ENCODE data around the gene GBX2.

Gene GBX2

DNA sequence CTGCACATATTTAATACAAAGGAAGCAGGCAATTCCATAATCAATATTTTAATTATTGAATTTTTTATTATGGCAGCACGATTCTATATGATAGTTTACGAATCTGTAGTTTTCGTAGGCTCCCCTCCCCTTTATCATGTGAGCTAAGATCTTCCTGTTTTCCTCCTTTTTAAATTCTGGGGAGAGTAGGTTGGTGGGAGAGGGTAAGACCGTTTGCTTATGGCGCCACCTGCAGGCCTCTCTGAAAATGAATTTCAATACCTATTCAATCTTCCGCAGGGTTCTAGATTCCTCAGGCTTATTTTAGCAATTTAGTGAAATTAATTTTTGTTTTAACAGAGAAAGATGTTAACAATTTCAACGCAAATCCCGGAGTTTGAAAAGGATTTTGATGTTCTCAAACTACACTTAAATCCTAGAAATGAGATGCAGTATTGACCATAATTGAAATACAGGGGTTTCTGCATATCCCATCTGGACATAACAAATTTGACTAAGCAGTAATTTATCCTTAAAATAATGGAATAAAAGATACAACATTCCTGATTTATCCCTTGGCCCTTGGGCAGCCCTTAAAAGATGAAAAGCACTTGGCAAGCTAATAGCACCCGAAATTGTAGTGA, 12.8 kb upstream of the GBX2 start:
- no peak for DNase-seq (ENCODE audit: low read depth)

DNA sequence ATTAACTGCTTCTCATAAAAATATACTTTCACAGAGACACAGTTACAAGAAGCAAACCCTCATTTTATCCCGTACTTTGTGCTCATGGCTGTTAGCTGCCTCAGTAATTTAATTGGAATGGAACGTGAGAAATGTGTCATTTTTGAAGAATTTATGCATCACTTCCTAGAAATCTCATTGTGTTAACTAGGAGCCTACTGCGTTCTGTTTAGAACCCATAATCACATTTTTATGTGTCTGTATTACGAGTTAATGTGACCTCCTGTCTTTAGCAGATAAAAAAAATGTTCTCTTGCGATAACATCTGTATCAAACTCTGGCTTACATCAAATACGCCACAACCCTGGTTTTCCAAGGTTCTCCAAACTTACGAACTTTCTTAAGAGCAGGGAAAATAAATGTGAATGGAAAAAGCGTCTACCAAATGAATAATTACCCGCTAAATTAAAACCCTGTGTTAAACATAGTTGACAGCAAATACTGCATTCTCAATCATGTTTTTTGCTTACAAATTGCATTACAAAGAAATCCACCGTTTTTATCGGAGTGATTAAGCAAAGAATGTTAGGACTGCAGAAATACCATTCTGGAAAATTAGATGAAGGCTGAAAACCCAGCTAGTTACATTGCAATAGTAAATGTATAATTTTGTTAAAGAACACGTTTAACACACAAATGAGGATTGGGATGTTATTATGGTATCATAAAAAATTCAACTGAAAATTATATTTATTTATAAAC, 12.1 kb upstream of the GBX2 start:
- DNase-seq (ENCODE audit: low read depth): no peak

DNA sequence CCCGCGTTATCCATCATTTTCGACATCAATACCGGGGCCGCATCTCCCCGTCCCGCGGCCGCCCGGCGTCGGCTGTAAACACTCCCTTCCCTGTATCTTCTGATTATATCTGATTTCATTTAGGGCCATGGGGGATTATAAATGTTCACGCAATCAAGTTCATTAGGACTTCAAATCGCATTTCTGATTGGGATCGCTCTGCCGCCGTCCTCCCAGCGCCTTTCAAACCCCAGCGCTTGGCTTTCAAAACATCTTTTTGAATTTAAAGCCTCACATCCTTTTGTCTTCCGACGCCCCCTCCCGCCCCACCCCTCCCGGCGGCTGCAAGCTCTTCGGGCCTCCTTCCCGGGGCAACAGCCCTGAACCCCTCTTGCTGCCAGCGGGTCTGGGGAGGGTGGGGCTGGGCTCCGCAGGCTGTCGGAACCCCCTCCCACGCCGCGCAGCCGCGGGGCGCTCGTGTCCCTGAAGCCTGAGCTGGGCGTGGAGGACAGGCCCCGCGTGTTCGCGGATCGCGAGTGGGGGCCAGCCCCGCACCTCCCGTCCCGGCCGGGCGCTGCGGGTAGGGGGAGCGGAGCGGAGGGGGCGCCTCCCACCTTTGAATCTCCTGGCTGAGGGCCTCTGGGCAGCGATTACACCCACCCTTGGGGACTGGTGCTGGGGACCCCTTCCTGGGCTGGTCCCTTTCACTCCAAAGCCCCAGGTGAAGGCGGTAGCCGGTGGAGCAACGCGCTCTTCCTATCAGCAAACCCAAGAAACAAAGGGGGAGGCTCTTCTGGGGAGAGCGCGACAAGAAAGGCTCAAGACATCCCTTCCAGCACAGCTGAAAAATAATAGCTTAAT, 11.3 kb upstream of the GBX2 start:
- DNase-seq (ENCODE audit: low read depth): no peak

DNA sequence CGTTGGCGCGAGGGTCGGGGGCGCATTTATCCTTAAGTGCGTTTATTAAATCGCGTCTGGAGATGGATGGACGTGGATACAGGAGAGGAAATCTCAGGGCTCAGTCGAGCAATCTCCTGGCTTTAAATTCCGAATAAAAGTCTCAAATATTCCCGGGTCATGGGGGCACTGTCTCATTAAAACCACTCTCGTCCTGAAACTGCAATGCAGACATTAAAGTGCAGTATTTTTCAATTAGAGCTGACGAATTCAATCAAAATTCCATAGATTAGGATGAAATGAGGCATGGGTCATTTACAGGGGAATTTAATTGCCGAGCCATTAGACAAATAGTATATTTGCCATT, 10.7 kb upstream of the GBX2 start:
- DNase-seq (ENCODE audit: low read depth): no peak

DNA sequence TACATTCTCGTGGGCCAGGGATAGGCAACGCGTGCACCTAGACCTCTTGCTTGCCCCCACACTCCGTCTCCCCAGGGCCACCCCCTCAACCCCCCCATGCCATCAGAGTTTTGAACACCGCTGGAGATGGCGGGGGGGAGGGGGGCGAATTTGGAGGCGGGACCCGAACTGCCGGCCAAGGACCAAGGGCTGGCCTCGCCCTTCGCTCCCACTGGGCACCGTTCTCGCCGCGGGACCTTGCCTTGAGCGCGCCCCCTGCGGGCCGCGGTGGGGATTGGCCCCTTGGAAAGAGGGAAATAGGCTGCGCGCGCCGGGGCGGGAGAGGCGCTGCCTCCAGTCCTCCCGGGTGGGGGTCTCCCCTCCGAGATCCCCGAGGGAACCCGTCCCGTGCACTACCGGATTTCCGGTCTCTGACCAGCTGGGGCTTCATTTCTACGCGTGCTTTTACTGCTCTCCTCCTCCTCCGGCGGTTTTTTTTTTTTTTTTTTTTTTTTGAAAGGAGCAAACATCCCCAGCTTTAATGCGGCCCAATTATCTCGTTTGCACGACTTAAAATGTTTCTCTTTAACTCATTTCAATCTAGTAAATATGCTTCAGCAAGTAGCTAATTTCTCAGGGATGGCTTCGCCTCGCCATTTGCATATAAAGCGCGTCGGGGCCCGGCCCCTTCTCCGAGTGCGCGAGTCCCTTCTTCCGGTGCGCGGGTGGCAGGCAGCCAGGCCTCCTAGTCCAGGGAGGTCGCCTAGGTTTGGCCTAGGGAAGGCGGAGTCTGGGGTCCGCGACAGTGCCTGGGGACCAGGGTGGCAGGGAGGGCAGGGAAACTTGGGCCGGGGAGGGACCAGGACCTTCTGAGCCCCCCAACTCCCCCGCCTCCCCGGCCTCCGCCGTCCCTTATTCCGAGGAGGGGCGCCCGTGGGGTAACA, 10.0 kb upstream of the GBX2 start:
- no peak for DNase-seq (ENCODE audit: low read depth)

DNA sequence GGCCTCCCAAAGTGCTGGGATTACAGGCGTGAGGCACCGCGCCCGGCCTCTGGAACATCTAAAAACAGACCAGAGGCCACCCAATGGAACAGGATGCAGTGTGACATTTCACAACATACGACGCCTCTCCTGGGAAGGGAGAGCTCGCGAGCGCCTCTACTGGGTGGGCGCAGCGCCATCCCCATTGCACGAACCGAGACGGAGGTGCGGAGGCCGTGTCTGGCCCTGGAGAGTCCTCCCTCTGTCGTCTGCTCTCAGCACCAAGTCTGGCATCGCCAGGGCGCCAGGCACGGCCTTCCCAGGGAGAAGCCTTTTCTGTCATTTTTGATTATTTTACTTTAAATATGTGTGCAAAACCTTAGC, 9.4 kb upstream of the GBX2 start:
- no peak for DNase-seq (ENCODE audit: low read depth)

DNA sequence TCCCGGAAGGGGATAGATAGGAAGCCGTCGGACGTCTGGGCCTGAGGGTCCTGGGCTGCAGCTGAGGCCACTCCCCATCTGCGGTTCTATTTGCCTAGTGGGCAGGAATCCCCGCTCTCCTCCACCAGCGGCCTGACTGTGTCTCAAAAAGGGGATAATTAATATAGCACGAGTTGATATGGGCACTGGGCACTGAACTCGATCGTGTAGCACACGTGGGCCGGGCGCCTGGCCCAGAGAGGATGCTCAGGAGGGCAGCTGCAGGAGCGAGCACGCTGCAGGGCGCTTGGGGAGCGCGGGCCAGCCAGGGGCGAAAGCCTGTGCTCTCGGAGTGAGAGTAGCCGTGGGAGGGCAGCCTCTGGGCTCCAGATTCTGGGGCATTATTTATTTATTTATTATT, 8.8 kb upstream of the GBX2 start:
- DNase-seq (ENCODE audit: low read depth): no peak

DNA sequence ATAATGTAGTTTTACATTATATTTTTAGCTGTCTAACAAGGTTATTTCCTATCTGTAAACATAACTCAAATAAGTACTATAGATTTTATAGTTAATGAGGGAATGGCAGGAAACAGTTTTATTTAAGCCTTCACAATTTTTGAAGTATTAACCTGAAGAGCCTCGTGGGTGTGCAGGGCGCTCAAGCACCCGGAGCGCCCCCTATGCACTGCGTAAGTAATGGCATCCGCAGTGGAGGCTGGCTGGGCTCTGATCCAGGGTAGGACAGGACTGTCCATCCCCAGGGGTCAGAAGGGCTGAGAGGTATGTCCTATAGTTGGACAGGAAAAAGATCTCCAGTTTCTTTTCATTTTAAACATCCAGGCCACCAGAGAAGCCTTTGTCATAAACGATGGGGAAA, 8.2 kb upstream of the GBX2 start:
- DNase-seq (ENCODE audit: low read depth): no peak

DNA sequence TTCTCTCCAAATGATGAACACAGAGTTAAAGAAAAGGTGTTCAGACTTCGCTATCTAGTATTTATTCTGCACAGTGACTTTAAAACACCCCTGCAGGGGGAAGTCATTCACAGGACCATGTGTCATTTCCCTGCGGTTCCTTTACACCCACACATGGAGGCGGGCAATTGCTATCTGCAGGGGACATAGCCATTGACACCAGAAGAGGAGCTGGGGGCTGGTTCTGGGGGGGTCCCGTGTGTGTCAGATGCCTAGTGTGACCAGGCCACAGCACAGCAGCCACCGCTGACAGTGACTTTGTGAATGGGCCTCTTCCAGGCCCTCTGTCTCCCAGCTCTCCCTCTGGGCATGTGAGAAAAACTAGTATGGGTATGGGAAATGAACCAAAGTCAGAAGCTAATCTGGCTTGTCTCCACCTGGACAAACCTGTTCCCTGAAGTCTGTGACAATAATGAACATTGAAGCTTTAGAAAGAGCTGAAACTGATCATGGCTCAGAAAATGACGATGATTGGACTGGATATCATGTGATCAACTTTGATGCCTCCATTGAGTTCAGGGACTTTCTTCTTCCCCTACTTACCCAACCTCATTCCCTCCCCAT, 7.5 kb upstream of the GBX2 start:
- no peak for DNase-seq (ENCODE audit: low read depth)

DNA sequence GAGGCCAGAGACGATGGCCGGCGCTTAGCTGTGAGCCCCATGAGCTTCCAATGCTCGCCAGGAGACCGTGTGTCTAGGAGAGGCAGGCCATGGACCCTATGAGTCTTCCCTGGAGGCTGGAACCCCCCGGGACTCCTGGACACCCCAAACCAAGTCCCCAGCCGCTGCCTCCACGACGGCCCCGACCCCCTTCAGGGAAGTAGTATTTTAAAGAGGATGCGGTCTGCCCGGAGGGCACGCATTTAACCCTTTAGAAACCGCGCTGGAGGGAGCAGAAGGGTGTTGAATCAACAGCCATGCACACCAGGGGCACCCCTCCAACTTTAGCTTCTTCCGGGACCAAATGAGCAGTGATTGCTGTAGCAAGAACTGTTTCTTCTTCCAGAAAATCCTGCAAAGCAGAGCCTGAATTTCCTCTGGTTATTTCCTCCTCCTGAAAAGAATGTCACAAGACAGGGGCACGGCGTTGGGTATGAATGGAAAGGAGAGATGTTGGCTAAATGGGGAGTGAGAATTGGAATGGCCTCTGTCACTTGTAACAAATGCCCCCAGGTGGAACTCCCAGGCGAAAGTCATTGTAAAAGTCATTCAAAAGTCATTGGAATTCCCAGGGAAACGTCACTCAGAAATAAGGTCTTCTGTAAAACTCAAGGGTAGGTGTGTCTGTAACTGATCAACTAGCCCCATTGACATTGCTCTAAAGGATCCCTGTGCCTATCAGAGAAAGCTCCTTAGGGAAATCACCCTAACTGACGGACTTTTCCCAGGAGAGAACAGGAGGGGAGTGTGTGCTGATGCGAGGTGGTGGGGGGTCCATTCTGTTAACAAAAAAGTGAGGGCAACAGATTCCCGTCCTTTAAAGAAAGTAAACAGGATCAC, 5.8 kb upstream of the GBX2 start:
- DNase-seq (ENCODE audit: low read depth): no peak

DNA sequence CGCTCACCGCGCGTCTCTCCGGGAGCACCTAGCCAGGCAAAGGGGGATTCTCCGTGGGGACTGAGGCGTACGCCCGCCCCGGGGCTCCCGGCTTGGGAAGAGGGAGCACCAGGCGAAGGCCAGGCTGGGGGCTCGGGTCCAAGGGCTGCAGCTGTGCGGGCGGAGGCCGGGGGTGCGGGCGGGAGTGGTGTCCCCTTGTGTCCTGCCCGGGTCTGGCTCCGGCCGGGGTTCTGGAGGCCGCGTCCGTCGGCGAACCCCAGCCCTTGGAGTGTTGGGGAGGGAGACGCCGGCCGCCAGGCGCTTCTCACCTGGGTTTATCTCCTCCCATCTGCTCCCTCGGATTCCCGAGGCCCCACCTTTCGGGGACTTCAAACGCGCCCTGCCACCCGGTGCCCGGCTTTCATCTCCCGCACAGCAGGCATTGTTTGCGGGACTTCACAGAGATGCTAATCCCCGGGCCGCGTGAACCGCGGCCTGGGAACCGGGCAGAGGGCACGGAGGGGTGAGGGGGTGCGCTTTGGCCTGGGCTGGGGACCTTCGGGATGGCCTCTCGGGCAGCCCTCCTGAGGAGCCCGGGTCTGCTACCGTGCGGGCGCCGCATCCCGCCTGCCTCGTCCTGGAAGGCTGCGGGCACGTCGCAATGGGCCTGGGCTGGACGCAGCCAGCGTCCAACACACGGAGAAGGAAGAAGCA, 5.0 kb upstream of the GBX2 start:
- no peak for DNase-seq (ENCODE audit: low read depth)

DNA sequence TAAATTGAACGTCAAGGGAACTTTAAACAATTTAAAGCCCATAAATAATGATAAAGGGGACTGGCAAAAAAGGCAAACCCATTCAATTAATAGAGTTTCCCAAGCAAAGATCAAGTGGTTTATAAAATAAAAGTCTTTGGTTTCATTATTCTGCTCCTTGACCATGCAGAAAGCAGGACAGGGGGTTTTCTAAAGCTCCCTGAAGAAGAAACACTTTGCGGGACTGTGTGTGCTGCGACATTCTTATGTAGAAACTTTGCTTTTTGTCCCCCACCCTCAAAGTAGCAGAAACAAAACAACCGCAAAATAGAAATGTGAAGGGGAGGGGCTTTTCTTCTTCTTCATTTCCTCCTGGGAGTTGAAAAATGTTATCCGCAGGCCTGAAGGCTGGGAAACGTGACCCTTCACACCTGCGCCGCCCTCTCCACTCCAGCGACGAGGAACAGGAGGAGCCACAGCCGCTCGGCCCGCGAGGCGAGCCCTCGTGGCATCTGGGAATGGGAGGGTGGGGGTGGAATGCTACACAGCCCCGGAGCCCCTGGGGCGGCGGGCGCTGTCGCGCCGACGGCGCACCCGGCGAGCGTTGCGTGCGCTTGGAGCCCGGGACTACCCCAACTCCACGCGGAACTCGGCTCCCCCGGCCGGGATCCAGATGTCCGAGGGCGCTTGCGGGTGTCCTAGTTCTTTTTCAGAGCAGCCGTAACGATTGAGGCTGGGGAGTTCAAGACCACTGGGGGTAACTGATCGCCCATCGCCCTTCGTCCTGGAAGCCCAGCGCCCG, 4.3 kb upstream of the GBX2 start:
- no peak for DNase-seq (ENCODE audit: low read depth)

DNA sequence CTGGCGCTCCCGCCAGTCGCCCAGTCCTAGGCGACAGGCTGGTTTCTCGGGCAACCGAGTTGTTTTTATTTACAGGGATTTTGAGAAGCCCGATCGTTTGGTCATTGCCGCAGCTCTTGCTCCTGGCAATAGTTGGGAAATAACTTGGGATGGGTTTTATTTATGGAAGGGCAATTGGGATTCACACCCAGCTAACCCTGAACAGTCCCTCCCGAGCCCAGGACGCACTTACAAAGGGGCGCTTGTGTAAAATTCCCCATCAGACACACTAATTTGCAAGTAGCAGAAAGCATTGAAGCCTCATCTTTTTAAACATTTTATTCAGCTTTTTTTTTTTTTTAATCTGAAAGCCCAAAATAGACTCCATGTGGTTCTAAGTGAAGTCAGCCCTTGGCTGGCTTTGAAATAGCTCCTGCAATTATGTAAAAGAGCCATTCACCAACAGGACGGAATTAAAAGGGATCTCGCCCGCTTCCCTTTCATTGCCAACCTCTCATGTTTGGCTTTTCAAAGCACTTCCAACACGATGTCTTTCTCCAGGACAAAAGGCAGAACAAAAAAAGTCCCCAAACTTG, 3.6 kb upstream of the GBX2 start:
- DNase-seq (ENCODE audit: low read depth): no peak

DNA sequence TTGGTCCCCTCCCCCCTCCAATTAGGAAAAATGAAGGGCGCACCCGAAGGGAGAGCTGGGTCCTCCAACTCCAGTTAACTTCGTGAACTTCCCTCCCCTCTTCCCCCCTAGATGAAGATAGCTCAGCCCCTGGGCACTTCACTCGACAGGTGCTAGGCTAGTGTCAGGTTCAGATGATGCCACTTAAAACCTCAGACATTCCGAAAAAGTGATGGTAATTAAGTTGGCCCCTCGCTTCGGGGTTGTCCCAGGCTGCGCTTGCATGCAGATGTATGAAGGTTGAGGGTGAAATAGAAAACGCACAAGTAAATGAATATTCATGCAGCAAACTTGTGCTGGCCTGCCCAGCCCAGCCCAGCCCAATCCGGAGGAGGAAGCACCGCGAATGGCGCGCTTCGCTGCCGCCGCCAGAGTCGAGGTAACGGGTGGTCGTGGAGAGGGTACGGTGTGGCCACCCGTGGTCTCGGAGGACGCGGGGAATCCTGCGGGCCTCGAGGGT, 3.0 kb upstream of the GBX2 start:
- DNase-seq (ENCODE audit: low read depth): no peak

DNA sequence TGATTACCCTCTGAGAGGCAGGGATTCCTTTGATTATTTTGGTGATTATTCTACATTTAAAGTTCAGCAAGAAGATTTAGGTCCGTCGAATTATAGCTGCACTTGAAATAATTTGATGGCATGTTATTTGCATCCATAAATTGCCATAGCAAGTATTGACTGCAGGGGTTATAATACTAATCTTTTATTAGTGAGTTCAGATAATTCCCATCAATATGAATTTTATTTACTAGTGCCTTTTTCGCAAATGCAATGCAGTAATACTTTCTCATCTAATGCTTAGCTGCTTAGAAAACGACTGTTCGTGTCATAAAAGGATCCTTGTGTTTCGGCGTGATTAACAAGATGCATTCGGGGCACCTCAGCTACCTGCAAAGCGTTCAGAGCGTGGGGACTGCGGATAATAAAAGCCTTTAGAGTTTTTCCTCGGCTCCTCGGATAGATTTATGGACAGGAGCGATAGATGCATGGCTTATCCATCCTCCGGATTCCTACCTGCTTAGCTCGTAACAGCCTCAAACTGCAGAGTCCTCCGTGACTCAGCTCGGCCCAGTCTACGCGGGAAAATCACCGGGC, 2.5 kb upstream of the GBX2 start:
- DNase-seq (ENCODE audit: low read depth): no peak

DNA sequence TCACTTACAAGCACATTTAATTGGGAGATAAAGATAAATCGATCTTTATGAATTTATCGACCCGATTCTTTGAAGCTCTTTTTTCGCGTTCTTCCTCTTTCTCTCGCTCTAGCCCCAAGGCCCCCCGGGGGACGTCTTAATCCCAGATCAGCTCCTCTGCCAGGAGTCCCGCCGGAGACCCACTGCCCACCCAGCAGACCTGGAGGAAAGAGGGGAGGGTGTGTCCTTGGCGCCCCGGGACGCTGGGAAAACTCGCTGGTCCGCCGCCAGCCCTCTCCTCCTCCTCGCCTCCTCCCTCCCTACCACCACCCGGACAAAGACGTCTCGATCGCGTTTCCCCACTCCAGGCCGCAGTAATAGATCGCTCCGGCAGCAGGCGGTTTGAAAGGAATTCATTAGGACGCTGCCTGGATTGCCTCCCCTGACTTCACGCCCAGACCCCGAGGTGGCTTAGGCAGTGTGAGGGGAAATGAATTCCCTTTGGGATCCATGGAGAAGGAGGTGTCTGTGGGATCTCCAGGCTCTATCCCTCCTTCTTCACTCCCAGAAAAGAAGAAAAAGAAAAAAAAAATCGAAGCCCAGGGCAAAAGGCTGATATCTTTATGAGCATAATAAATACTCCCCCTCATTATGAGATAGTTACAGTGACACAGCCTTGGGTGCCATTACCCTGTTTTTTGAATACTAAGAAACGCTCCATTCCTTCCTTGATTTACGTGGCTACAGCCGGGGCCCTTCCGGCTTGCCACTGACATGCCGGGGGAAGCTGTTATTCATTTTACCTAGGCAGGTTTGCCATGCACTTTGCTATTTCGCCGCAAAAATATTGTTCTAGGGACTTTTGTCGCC, 1.8 kb upstream of the GBX2 start:
- DNase-seq (ENCODE audit: low read depth): no peak

DNA sequence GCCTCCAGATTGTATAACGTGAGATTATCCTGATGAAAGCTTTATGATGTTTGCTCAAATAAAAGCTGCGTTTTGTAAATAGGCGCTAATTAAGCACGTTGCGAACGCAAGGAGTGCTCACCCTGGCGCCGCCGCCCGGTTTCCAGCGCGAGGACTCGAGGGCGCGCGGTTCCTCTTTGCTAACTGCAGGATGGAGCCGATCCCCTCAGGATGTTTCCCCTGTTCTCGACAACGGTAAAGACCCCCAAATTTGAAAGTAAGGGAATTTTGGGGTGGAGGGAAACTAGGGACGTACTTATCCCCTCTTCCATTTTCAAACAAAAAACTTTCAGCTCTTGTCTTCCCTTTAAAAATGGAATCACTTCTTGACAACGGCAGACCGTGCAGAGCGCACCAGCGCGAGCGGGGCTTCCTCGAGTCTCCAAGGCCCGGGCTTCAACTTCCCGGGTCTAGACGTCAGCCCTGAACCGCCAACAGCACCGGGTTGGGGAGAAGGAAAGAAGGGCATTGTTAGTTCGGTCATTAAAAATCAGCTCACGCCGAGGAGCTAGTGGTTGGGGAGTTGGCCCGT, 1.1 kb upstream of the GBX2 start:
- DNase-seq (ENCODE audit: low read depth): no peak
